SKM-1 (cell line): Measurements from ENCODE around the gene DDX54.
"Not testable (repeated sequence)": the region's sequence is repeated elsewhere in the genome, so short reads cannot be mapped to it uniquely, and the experiment has no call there.

Source experiments
- DNase-seq: peaks from one replicate; lab custom pipeline; 2025; ENCODE audit not compliant: unreplicated experiment; lab: John Stamatoyannopoulos, UW

The DDX54 gene

GRCh38 chr12:113143959-113144358, 41.3 kb downstream of the DDX54 start:
- DNase-seq = no peak

- no peak for DNase-seq
These were observed 42.4 kb downstream of the DDX54 start for GRCh38 chr12:113142886-113143332.

GRCh38 chr12:113142173-113142885, 42.9 kb downstream of the DDX54 start:
- DNase-seq = peak; percentile 38

- not testable (repeated sequence) for DNase-seq
These were observed 43.6 kb downstream of the DDX54 start for GRCh38 chr12:113141716-113142115.

- DNase-seq = no peak
These were observed 44.6 kb downstream of the DDX54 start for GRCh38 chr12:113140706-113141105.

- DNase-seq = no peak
These were observed 46.5 kb downstream of the DDX54 start for GRCh38 chr12:113138826-113139225.

GRCh38 chr12:113137861-113138783, 47.2 kb downstream of the DDX54 start:
- DNase-seq = no peak

DNA sequence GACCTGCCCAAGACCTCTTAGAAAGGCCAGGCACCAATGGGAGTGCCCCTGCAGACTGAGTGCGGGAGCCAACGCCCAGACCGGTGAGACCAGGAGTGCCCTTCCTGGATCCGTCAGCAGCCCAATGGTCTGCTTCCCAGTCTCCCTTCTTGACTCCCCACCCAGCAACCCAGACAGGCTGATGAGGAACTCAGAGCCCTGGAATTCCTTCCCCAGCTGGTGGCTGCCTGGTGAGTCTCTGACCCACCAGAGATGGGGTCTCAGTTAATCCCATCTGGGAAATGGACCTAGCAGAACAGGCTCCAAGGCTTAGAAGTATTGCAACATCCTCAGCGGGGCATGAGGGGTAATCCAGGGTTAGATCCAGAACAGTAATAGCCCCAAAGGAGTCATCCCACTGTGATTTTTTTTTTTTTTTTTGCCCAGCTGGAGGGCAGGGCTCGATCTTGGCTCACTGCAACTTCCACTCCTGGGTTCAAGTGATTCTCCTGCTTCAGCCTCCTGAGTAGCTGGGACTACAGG, 48.2 kb downstream of the DDX54 start:
- DNase-seq = no peak

- no peak for DNase-seq
These were observed 48.9 kb downstream of the DDX54 start for GRCh38 chr12:113136128-113136989.

DNA sequence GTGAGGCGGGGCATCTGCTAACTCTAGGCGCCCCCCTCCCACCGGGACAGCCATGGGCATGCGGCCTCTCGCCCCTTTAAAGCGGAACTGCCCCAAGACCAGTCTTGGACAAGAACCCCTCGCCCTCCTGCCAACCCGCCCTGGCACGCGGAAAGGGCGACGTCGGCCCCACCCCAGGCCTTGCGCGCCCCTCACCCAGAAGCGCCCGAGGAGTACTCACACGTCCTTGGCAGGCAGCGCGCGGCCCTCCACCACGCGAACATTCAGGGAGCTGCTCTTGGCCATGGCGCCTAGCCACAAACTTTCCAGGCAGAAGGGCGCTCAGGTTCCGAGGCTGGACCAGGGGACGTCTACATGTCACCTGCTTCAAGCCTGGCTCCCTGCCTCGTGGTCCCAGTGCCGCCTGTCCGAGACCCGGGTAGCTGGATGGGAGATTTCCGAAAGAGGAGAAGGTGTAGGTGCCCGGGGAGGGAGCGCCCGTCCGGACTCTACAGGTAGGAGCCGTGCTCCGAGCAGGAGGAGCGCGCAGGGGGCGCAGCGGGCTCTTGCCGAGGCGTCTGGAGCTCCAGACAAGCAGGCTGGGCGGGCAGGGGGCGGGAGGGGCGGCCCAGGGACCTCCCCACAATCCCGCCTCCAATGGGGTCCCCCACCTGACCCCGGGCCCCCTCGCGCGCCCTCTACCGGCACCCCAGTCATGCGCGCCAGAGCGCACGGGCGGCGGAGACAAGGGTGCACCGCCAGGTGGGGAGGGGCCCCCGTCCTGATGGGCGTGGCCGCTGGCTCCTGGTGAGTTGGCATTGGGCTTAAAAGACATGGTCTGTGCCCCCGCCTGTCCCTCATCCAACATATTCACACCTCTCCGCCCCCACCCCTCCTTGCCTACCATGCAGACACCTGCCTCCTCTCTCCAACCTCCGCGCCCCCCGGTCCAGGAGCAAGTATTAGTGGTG, 49.8 kb downstream of the DDX54 start, which contains the start of gene RASAL1:
Gene RASAL1 (minus strand): TSS at position 584 of the 950 bp plus-strand sequence. CDS start 299 bp downstream, at position 285.
- DNase-seq = no peak

GRCh38 chr12:113134521-113134951, 50.7 kb downstream of the DDX54 start:
- DNase-seq = no peak

DNA sequence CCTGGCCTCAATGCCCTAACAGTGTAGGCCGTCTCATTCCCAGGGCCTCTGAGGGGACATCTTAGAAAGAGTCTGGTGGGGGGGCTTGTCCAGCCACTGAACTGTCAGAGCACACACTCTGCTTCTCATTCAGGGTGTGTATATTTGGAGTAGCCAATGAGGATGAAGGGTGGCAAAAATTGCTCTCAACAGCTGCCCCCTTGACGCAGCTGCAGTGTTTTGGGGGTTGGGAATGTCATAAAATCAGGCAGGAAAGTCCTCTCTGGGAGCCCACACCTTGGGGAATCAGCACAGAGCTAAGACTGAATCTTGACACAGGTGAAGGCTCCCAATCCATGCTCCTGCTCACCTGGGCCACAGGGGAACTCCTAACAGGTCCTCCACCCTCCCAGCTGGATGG, 51.2 kb downstream of the DDX54 start:
- DNase-seq = no peak

GRCh38 chr12:113133666-113134065, 51.6 kb downstream of the DDX54 start:
- no peak for DNase-seq

- no peak for DNase-seq
These were observed 52.2 kb downstream of the DDX54 start for GRCh38 chr12:113133036-113133435.

DNA sequence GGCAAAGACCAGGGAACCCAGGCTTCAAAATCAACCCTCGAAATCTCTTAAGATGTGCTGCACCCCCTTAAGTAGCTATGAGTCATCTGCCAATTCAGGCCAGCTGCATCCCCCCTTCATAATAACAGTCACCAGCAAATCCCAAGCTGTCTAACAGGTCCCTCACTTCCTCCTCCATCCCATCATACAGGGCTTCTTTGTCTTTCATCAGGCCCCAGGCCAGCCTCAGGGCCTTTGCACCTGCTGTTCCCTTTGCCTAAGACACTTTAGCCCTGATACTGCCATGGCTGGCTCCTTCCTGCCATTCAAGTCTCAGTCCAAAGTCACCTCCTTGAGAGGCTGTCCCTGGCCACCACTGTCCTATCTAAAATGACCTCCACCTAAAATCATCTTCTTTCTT, 53.7 kb downstream of the DDX54 start:
- no peak for DNase-seq

GRCh38 chr12:113130457-113131135, 54.7 kb downstream of the DDX54 start:
- DNase-seq = no peak

DNA sequence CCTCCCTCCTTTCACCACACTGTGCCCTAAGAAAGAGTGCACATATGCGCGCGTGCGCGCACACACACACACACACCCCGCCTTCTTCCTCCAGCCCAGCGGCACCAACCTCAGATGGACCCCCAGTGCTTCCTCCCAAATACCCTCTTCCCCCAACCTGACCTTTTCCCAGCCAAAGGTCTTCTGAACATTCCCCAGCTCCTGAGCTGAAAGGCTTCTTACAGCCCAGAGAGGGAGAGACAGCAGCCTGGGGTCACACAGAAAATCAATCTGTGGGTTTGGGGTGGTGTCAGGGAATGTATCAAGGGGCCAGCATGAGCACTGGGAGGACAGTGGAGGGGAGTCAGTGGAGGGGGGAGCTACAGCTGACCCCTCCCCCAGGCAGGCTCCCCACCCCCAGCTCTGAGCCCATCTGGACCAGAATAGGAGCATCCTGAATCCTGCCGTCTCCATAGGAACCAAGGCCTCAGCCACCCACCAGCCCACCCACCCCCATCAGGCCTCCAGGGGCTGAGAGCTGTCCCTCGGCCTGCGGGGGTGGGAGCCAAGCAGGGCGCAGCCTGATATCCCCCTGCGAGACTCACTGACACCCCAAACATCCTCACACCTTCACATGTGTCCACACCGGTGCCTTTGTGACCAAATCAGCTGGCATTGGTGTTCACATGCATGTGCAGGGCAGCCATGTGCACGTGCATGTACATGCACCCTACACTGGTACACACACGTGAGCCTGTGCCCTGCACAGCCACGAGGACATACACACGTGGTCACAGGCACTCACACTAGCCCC, 55.4 kb downstream of the DDX54 start:
- no peak for DNase-seq
